ENCODE data around the gene A1BG.
"Not testable (repeated sequence)": the region's sequence is repeated elsewhere in the genome, so short reads cannot be mapped to it uniquely, and the experiment has no call there.

A1BG gene

DNA sequence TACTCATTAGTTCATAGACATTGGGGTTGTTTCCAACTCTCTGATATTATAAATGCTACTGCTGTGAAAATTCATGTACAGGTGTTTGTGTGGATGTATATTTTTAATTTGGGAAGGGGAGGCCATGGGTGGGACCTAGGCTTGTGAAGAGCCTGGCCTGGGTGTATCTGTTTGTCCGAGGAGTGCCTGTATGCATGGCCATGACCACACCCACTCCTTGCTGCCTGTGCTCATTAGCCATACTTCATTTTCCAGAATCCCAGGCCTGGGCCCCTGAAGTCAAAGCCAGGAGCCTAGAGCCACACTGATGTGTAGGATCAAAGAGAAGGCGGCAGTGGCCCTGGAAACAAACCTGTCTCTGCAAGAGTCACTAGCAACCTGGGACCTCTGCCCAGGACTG is 37.7 kb downstream of the A1BG start:
- no peak for TF ChIP-seq CTCF (IDR thresholded peaks at IDR 0.05; ENCODE audit: low read depth, low read length)
- no peak for DNase-seq
- H3K4me3 ChIP-seq (ENCODE audit: low read depth, low read length) = no peak overlapping the region
- H3K27ac ChIP-seq = no peak overlapping the region
- no peaks in the 10 kb centered on the region for H3K27me3 ChIP-seq (ENCODE audit: insufficient read depth, low read depth, severe bottlenecking)
- H3K36me3 ChIP-seq = peaks cover 49% of the 10 kb centered on the region
- no peaks in the 10 kb centered on the region for H3K9me3 ChIP-seq (ENCODE audit: severe bottlenecking)

DNA sequence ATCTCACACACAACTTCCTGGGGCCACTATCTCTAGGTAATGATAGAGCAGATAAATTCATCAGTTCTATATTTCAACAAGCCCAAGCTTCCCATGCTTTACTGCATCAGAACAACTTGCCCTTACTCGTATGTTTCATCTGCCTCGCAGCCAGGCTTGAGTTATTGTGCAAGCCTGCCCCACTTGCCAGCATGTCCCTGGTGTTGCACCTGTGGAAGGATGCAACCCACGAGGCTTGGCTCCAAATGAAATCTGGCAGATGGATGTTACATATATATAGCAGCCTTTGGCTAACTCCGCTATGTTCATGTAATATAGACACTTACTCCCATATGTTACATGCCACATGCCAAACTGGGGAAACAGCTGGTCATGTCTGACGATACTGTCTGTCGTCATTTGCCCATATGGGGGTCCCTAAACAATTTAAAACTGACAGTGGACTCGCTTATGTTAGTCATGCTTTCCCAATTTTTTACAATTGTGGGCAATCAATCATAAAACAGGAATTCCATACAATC is 41.9 kb downstream of the A1BG start:
- DNase-seq = no peak
- Histone ChIP-seq H3K4me3 (ENCODE audit: low read depth, low read length) (no peak overlapping the region), H3K27me3 (ENCODE audit: insufficient read depth, low read depth, severe bottlenecking) (no peaks in the 10 kb centered on the region), H3K36me3 (peaks cover 82% of the 10 kb centered on the region), H3K27ac (no peak overlapping the region), H3K9me3 (ENCODE audit: severe bottlenecking) (no peaks in the 10 kb centered on the region)
- TF ChIP-seq CTCF (IDR thresholded peaks at IDR 0.05; ENCODE audit: low read depth, low read length) = no peak

GRCh38 chr19:58310685-58311084 is 42.6 kb downstream of the A1BG start:
- H3K9me3 ChIP-seq (ENCODE audit: severe bottlenecking); H3K27ac ChIP-seq; H3K27me3 ChIP-seq (ENCODE audit: insufficient read depth, low read depth, severe bottlenecking); H3K4me3 ChIP-seq (ENCODE audit: low read depth, low read length): not testable (repeated sequence)
- TF ChIP-seq CTCF (IDR thresholded peaks at IDR 0.05; ENCODE audit: low read depth, low read length) = 0 out of 2 replicates have a peak, but pooled peaks have one; percentile 14
- DNase-seq = peak; percentile 68
- peaks cover 81% of the 10 kb centered on the region for H3K36me3 ChIP-seq

DNA sequence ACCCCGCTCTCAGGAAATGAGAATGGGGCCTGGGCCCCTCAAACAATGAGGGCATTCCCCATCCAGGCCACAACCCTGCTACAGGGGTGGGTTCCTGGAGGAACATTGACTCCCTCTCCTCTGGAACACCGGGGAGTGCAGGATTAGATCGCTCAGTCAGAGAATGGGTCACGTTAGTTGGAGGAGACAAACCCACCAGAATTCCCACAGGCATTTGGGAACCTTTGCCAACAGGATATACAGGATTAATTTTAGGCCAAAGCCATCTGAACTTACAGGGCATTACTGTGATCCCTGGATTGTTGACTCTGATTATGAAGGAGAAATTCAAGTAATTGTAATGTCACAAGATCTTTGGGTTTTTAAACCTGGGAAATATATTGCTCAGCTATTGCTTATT is 45.6 kb downstream of the A1BG start:
- H3K27ac ChIP-seq = no peak overlapping the region
- DNase-seq = no peak
- no peaks in the 10 kb centered on the region for H3K27me3 ChIP-seq (ENCODE audit: insufficient read depth, low read depth, severe bottlenecking)
- TF ChIP-seq CTCF (IDR thresholded peaks at IDR 0.05; ENCODE audit: low read depth, low read length) = no peak
- peaks cover 59% of the 10 kb centered on the region for H3K36me3 ChIP-seq
- H3K9me3 ChIP-seq (ENCODE audit: severe bottlenecking) = no peaks in the 10 kb centered on the region
- no peak overlapping the region for H3K4me3 ChIP-seq (ENCODE audit: low read depth, low read length)

- Histone ChIP-seq H3K27ac (peak overlapping the region; percentile 68; the same call in 1 of the 2 replicates), H3K4me3 (ENCODE audit: low read depth, low read length) (peak overlapping the region; percentile 81), H3K27me3 (ENCODE audit: insufficient read depth, low read depth, severe bottlenecking) (no peaks in the 10 kb centered on the region), H3K9me3 (ENCODE audit: severe bottlenecking) (no peaks in the 10 kb centered on the region), H3K36me3 (peaks cover 58% of the 10 kb centered on the region)
- no peak for DNase-seq
- TF ChIP-seq CTCF (IDR thresholded peaks at IDR 0.05; ENCODE audit: low read depth, low read length) = no peak
Observed at GRCh38 chr19:58305932-58306323, 47.4 kb downstream of the A1BG start.

Measured in WERI-Rb-1 (cell line).